OCI-LY7 (cell line): ENCODE measurements around the gene LEPROT. TPM values are rescaled to one million over a fixed set of nuclear protein-coding genes. Genes with fewer than 3 reads are reported as not detected.

Source experiments
- BruUV-seq: library from RNA; stranded (reverse); fragments of 400-500 nt; replicated peaks from 2 replicates; lab custom pipeline; 2021; lab: Mats Ljungman, UMichigan
- CTCF ChIA-PET: fragments of 300-600 bp; sonication (Branson Sonifier 250); formaldehyde crosslinking; loops from one replicate; lab custom pipeline; 2022; ENCODE audit warnings: antibody characterized with exemption; ENCODE audit not compliant: unreplicated experiment; lab: Charles Lee
- POLR2A ChIA-PET: fragments of 300-600 bp; sonication (Branson Sonifier 250); formaldehyde crosslinking; loops from one replicate; lab custom pipeline; 2022; ENCODE audit warnings: antibody characterized with exemption; lab: Charles Lee
- DNase-seq: peaks from one replicate; pipeline ENCODE4 v3.0.0-alpha.2; 2015; ENCODE audit warnings: low spot score
- H2AFZ ChIP-seq: fragments of 200-600 bp; sonication (generic), shearing (Covaris generic); 2 replicates; pipeline ENCODE4 v1.6.1; 2014; ENCODE audit warnings: mild to moderate bottlenecking, antibody characterized with exemption, low read length, moderate library complexity
- H3K27ac ChIP-seq: fragments of 200-600 bp; sonication (generic); 2 replicates; pipeline ENCODE4 v1.5.1; 2014; ENCODE audit warnings: mixed run types, low read depth, mild to moderate bottlenecking, moderate library complexity, low read length, inconsistent platforms; ENCODE audit not compliant: poor library complexity, severe bottlenecking
- H3K36me3 ChIP-seq: fragments of 200-600 bp; sonication (generic); 2 replicates; pipeline ENCODE4 v1.6.1; 2014; ENCODE audit warnings: mild to moderate bottlenecking, antibody characterized with exemption, low read length, moderate library complexity, mixed read lengths; ENCODE audit not compliant: insufficient read depth
- H3K4me1 ChIP-seq: fragments of 200-600 bp; sonication (generic); 2 replicates; pipeline ENCODE4 v1.5.1; 2014; ENCODE audit warnings: mild to moderate bottlenecking, low read length; ENCODE audit not compliant: insufficient read depth, poor library complexity, severe bottlenecking
- H3K4me2 ChIP-seq: fragments of 200-600 bp; sonication (generic); 2 replicates; pipeline ENCODE4 v1.6.1; 2014; ENCODE audit warnings: mild to moderate bottlenecking, low read length
- H3K4me3 ChIP-seq: fragments of 200-600 bp; sonication (generic); 2 replicates; pipeline ENCODE4 v1.5.1; 2014; ENCODE audit warnings: mild to moderate bottlenecking, low read depth, low read length; ENCODE audit not compliant: poor library complexity, severe bottlenecking
- H3K79me2 ChIP-seq: fragments of 200-600 bp; sonication (generic); 2 replicates; pipeline ENCODE4 v1.6.1; 2016; ENCODE audit warnings: low read depth, mild to moderate bottlenecking, low read length, moderate library complexity, mixed read lengths; ENCODE audit not compliant: insufficient read depth
- H3K9me2 ChIP-seq: fragments of 200-600 bp; sonication (generic); 2 replicates; pipeline ENCODE4 v1.6.1; 2016; ENCODE audit warnings: mild to moderate bottlenecking, low read length, mixed read lengths; ENCODE audit not compliant: insufficient read depth
- H3K9me3 ChIP-seq: fragments of 200-600 bp; sonication (generic); 2 replicates; pipeline ENCODE4 v1.6.1; 2014; ENCODE audit warnings: mild to moderate bottlenecking, mixed run types, low read length, mixed read lengths
- H4K20me1 ChIP-seq: fragments of 200-600 bp; sonication (generic); 2 replicates; pipeline ENCODE4 v1.6.1; 2014; ENCODE audit warnings: mild to moderate bottlenecking, antibody characterized with exemption, low read length, moderate library complexity, mixed read lengths; ENCODE audit not compliant: insufficient read depth
- CTCF ChIP-seq: fragments of 200-600 bp; sonication (generic); conservative IDR thresholded peaks from 2 replicates; pipeline ENCODE4 v1.5.1; 2014; ENCODE audit warnings: mild to moderate bottlenecking, antibody characterized with exemption, low read length, moderate library complexity, mixed read lengths
- EZH2phosphoT487 ChIP-seq: fragments of 200-600 bp; sonication (generic); IDR thresholded peaks from 2 replicates; pipeline ENCODE4 v1.6.1; 2018; ENCODE audit warnings: low read depth, borderline replicate concordance, mild to moderate bottlenecking, mixed run types, antibody characterized with exemption, low read length, moderate library complexity, mixed read lengths
- intact Hi-C: fragments of 100-400 bp; cut with micrococcal nuclease; formaldehyde crosslinking; loops from one replicate; pipeline ENCODE4 v1.10.0; 2022; ENCODE audit not compliant: unreplicated experiment
- small RNA-seq: library from RNA; depleted of rRNA; stranded (forward); fragments of <200 nt; gene quantifications from one replicate; pipeline ENCODE3, GENCODE V24; 2014
- total RNA-seq, 2 experiments: library from RNA; depleted of rRNA in 1 of 2; stranded (reverse); fragments of >200 nt in 1 of 2; shearing (Covaris generic) in 1 of 2; gene quantifications; 2 replicates each; pipeline ENCODE4 v1.2.3, GENCODE V29; 2014 to 2022

Gene LEPROT
- total RNA-seq, 2 experiments from 2014 or later, result 14.5 to 22.7 TPM

- Histone ChIP-seq H3K4me3 (no peak overlapping the region), H4K20me1 (no peaks in the 10 kb centered on the region), H3K36me3 (no peaks in the 10 kb centered on the region), H3K9me3 (no peaks in the 10 kb centered on the region), H3K79me2 (no peaks in the 10 kb centered on the region), H3K4me1 (no peaks in the 10 kb centered on the region), H2AFZ (no peak overlapping the region), H3K9me2 (no peaks in the 10 kb centered on the region), H3K27ac (no peak overlapping the region), H3K4me2 (no peak overlapping the region)
- TF ChIP-seq CTCF (no peak), EZH2phosphoT487 (no peak)
- no TSS peak for BruUV-seq
- ChIA-PET CTCF (no interaction called here), POLR2A (interaction anchor here (0.6 to 0.7 kb wide), 2 partner anchors 79 to 319 kb away, joined by 3 read pairs; no protein-coding TSS in a partner anchor)
- no peak for DNase-seq
- intact Hi-C loops, result no loop called here
These were observed 60.4 kb downstream of the LEPROT start for GRCh38 chr1:65480684-65481405.

DNA sequence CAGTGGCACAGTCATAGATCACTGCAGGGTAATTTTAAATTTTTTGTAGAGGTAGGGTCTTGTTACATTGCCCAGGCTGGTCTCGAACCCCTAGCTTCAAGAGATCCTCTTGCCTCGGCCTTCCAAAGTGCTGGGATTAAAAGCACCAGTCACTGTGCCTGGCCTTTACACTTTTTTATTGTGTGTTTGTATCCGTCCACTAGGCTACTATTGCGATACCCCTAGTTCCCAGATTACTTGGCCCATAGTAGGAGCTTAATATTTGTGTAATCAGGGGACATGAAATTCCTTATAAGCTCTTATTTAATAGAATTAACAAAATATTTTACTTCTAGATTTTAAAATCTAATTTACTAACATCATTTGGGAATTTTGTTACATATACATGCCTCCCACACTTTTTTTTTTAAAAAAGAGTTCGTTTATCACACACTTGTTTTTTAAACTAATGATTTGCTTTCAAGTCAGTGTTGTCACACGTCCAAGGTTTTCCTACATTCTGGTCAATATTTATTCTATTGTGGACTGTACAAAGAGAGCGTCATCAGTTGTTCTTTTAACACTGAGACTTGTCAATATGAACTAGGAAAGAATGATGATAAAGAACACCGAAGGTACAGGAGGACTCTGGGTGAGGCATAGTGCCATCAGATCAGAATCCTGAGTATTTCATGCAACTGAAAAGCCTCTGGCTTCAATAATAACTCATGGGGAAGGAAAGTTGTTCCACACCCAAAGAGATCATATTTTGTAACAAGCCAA, 63.7 kb downstream of the LEPROT start:
- DNase-seq, result no peak
- H3K9me2 ChIP-seq, result no peaks in the 10 kb centered on the region
- CTCF ChIA-PET, result no interaction called here
- H4K20me1 ChIP-seq, result no peaks in the 10 kb centered on the region
- no peaks in the 10 kb centered on the region for H3K36me3 ChIP-seq
- no peak overlapping the region for H2AFZ ChIP-seq
- no peaks in the 10 kb centered on the region for H3K9me3 ChIP-seq
- H3K4me1 ChIP-seq, result no peaks in the 10 kb centered on the region
- H3K27ac ChIP-seq, result no peak overlapping the region
- H3K79me2 ChIP-seq, result no peaks in the 10 kb centered on the region
- no peak overlapping the region for H3K4me3 ChIP-seq
- BruUV-seq, result no TSS peak
- intact Hi-C loops, result no loop called here
- H3K4me2 ChIP-seq, result no peak overlapping the region
- POLR2A ChIA-PET, result interaction anchor here (0.7 kb wide), 1 partner anchor 321 kb away, joined by 3 read pairs; no protein-coding TSS in a partner anchor
- no peak for TF ChIP-seq EZH2phosphoT487
- TF ChIP-seq CTCF, result no peak

Small RNA genes lying within 50 kb of the gene (small RNA-seq; reads per million reads assigned to genes)
- not detected for gene RNU2-15P

Other genes starting within 250 kb of the LEPROT start
- gene DNAJC6, start 111.1 kb upstream of the LEPROT start, total RNA-seq (2014; rRNA removed; shearing (Covaris generic)), result 6.6 and 10.3 TPM in 2 replicates
- gene DNAJC6, start 111.1 kb upstream of the LEPROT start, total RNA-seq (2022), result 10.2 and 11.3 TPM in 2 replicates
- gene LEPR, start within 50 bp of the LEPROT start, total RNA-seq (2014; rRNA removed; shearing (Covaris generic)), result 0.63 and 0.67 TPM in 2 replicates
- 0.68 and 1.0 TPM in 2 replicates for gene LEPR, start within 50 bp of the LEPROT start, total RNA-seq (2022)